ENCODE results near the gene PSMC3IP.
"Not testable (repeated sequence)": the region's sequence is repeated elsewhere in the genome, so short reads cannot be mapped to it uniquely, and the experiment has no call there.

PSMC3IP gene

GRCh38 chr17:42559075-42559474 lies 18.5 kb downstream of the PSMC3IP start:
- DNase-seq, result no peak

DNA sequence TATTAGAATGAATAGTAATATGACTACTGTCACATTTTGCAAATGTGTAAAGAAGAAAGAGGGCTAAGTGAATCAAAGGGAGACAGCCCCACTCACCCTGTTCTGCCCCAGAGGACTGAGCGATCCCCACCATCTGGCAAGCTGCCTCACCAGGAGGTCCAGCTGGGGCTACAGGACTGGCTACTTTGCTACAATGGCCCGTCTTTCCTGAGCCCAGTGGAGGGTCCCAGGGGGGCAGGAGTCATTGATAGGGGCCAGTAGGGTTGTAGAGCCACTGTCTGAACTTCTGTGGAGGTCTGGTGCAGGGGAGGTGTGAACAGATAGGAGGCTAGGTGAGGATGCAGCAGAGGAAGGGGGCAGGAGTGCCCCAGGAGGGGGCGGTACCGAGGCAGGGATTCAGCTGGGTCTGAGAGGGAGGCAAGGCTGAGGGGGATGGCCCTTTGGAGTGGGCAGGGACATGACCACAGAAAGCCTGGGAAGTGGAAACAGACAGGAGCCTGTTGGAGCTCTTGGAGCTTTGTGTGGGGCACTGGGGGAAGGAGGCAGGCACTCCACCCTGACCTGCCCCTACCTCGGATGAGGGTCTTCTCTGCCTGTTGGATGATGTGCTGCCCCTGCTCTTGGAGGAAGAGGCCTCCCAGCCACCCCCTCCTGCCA lies 21.4 kb downstream of the PSMC3IP start:
- DNase-seq, result not testable (repeated sequence)

DNA sequence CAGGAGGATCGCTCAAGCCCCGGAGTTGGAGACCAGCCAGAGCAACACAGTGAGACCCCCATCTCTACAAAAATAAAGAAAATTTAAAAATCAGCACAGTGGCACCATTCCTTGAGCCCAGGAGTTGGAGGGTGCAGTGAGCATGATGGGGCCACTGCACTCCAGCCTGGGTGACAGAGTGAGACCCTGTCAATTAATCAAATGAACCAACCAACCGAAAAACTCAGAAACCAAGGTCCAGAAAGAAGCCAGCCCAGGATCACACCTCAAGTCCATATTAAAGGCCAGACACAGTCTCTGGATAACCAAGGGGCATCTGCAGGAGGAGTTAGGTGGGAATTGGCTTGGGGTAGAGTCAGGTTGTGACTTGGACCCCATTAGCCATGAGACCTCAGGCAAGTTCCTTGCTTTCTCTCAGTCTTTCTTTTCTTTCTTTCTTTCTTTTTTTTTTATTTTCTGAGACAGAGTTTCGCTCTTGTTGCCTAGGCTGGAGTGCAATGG lies 22.4 kb downstream of the PSMC3IP start:
- no peak for DNase-seq

GRCh38 chr17:42554250-42555121 lies 23.0 kb downstream of the PSMC3IP start:
- peak; percentile 81 for DNase-seq

DNA sequence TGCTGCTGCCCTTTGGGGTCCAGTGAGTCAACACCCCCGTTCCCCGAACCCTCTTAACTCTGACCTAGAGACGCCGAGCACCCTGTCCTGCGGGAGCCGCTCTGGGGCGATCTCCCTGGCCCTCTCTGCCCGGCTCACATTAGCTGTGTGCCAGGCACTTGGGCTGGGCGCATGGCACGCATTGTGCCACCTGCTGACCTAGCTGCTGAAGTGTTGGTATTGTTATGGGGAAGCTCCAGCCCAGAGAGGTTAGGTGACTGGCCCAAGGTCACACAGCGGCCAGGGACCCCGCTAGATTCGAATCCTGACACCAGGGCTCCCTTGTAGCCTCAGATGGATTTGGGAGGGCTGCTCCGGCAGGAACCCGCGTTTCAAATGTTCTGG lies 23.7 kb downstream of the PSMC3IP start:
- DNase-seq, result no peak

DNA sequence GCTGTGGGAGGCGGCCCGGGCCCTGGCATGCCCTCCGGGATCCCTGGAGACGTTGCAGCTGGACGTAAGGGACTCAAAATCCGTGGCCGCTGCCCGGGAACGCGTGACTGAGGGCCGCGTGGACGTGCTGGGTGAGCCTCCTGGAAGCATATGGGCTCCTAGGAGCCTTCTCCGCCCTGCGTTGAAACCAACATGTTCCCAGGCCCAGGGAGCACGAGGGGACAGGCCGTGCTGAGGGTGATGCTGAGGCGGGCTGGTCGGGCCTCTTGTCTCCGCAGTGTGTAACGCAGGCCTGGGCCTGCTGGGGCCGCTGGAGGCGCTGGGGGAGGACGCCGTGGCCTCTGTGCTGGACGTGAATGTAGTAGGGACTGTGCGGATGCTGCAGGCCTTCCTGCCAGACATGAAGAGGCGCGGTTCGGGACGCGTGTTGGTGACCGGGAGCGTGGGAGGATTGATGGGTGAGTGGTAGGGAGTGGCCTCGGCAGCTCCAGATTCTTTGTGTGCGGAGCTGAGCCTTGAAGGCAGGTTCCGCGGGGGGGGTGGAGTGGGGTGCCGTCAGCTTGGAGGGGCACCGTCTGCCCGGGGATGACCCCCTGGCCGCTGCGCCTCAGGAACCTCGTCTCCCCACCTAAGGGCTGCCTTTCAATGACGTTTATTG lies 24.2 kb downstream of the PSMC3IP start:
- no peak for DNase-seq

- DNase-seq, result not testable (repeated sequence)
Observed at GRCh38 chr17:42552736-42553135, 24.8 kb downstream of the PSMC3IP start, which contains the start of gene HSD17B1. TSS of gene HSD17B1 (plus strand) at chr17:42552923. CDS start at chr17:42552934, 11 bp downstream.

DNA sequence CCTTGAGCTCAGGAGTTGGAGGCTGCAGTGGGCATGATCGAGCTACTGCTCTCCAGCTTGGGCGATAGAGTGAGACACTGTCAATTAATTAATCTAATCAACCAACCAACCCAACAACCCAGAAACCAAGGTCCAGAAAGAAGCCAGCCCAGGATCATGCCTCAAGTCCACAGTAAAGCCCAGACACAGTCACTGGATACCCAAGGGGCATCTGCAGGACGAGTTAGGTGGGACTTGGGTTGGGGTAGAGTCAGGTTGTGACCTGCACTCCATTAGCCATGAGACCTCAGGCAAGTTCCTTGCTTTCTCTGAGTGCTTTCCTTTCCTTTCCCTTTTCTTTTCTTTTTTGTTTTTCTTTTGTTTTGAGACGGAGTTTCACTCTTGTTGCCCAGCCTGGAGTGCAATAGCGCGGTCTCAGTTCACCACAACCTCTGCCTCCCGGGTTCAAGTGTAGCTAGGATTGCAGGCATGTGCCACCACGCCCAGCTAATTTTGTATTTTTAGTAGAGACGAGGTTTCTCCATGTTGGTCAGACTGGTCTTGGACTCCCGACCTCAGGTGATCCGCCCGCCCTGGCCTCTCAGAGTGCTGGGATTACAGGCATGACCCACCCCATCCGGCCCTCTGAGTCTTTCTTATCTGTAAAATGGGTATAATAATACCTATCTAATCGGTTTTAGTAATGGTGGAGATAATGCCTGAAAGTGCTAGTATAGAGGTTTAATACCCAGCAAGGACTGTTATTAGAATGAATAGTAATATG lies 28.4 kb downstream of the PSMC3IP start:
- DNase-seq, result no peak

DNA sequence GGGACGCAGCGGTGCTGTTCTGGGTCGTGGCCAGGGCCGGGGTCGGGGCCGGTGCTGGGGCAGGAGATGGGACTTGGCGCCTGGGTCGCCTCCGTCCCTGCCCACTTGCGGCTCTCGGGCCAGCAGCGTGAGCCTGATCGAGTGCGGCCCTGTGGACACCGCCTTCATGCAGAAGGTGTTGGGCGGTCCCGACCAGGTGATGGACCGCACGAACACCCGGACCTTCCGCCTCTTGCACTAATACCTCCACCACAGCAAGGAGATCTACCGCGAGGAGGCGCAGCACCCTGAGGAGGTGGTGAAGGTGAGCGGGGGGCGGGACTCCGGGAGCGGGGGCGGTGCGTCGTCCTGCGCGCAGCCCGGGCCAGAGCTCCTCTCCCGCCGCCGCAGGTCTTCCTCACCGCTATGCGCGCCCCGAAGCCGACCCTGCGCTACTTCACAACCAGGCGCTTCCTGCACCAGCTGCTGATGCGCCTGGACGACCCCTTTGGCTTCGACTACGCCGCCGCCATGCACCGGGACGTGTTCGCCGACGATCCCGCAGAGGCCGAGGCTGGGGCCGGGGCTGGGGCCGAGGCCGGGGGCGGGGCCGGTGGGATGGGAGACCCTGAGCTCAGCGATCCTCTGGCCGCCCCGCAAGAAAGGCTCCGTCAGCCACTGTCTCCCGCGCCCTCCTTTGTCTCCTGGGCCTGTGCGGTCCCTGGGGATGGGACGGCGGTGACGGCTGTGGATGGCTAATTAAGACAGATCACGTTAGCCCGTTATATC lies 29.3 kb downstream of the PSMC3IP start:
- peak; percentile 77 for DNase-seq

DNA sequence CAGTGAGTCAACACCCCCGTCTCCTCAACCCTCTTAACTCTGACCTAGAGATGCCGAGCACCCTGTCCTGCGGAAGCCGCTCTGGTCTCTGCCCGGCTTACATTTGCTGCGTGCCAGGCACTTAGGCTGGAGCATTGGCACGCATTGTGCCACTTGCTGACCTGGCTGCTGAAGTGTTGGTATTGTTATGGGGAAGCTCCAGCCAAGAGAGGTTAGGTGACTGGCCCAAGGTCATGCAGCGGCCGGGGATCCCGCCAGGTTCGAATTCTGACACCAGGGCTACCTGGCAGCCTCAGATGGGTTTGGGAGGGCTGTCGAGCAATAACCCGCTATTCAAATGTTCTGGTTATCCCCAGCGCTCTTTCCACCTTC lies 29.8 kb downstream of the PSMC3IP start:
- no peak for DNase-seq

GRCh38 chr17:42547001-42547461 lies 30.5 kb downstream of the PSMC3IP start:
- no peak for DNase-seq

DNA sequence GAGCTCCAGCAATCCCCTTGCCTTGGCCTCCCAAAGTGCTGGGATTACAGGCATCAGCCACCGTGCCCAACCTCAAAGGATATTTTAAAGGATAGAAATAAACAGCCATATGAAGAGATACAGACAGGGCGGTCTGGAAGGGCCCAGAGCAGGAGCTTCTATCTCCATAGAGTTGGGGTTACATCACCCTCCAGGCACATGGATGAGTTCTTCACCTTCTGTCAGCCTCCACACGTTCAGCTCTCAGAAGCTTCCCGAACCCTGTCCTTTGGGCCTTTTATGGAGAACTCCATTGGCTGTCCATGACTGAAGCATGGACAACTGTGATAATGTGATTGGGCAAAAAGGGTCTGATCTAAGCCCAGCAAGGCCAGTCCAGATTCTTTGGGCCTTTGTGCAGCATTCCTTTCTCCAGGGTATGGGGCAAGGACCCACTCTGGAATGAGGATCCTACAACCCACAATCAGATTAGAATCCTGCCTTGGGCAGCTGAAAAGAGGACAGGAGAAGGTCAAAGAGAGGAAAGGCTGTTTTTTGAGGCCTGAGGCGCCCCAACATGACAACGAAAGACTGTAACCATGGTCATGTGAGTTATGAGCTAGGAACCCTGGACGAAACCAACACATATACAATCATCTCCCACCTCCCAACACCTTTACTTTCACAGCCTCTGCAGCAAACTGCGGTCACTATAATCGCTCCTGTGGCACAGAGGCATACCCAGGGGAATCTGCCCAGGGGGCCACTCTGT lies 31.6 kb downstream of the PSMC3IP start:
- not testable (repeated sequence) for DNase-seq

GRCh38 chr17:42544874-42545283 lies 32.6 kb downstream of the PSMC3IP start:
- DNase-seq, result no peak

GRCh38 chr17:42543190-42544079 lies 34.1 kb downstream of the PSMC3IP start:
- DNase-seq, result no peak

DNA sequence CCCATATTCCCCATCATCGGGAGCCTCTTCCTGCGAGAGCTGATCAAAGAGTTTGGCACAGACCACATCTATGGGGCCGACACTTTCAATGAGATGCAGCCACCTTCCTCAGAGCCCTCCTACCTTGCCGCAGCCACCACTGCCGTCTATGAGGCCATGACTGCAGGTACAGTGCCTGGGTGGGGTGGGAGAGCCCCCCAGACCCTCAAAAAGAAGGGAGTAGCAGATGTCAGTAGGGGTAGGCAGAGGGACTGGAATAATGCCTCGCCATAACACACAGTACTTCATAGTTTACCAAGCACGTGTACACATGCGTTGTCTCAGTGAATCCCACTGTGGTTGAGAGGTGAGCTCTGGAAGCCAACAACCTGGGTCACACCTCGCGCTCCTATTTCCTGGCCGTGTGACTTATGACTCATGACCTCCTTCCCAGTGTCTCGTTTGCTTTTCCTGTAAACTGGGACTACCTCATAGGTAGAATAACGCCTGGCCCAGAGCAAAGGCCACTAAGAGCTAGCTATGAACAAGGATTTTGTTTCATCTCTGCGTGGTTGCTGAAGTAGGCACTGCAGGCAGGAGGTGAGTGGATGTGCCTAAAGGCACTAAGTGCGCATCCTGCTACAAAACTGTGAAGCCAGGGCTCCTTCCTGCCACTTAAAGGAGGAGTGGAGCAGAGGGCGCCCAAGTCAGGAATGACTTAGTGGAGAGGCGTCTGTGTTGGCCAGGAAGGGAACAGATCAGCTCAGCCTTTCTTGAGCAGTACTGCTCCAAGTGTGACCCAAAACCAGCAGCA lies 36.3 kb downstream of the PSMC3IP start:
- no peak for DNase-seq

DNA sequence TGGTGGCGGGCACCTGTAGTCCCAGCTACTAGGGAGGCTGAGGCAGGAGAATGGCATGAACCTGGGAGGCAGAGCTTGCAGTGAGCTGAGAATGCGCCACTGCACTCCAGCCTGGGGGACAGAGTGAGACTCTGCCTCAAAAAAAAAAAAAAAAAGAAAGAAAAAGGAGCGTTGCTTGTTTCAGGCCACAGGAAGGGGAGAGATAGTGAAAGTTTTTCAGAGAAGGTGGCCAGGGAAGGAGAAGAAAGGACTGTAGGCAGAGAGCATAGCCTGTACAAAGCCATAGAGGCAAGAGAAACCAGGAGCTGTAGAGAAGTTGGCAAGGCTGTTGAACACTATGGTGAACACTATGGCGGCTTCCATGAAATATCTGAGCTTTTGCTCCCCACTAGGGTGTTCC lies 37.0 kb downstream of the PSMC3IP start:
- DNase-seq, result not testable (repeated sequence)

GRCh38 chr17:42538482-42538881 lies 39.0 kb downstream of the PSMC3IP start:
- DNase-seq, result no peak

- DNase-seq, result no peak
Observed at GRCh38 chr17:42537826-42538451, 39.6 kb downstream of the PSMC3IP start.
